Right forelimb (tissue), 1 donor: ENCODE results near the gene MOV10.

ENCODE experiments used
- DNase-seq: peaks from one replicate; pipeline ENCODE4 v3.0.0-alpha.2; 2018

MOV10 gene

GRCh38 chr1:112700290-112701226 lies 26.1 kb downstream of the MOV10 start:
- peak; percentile 96 for DNase-seq

DNA sequence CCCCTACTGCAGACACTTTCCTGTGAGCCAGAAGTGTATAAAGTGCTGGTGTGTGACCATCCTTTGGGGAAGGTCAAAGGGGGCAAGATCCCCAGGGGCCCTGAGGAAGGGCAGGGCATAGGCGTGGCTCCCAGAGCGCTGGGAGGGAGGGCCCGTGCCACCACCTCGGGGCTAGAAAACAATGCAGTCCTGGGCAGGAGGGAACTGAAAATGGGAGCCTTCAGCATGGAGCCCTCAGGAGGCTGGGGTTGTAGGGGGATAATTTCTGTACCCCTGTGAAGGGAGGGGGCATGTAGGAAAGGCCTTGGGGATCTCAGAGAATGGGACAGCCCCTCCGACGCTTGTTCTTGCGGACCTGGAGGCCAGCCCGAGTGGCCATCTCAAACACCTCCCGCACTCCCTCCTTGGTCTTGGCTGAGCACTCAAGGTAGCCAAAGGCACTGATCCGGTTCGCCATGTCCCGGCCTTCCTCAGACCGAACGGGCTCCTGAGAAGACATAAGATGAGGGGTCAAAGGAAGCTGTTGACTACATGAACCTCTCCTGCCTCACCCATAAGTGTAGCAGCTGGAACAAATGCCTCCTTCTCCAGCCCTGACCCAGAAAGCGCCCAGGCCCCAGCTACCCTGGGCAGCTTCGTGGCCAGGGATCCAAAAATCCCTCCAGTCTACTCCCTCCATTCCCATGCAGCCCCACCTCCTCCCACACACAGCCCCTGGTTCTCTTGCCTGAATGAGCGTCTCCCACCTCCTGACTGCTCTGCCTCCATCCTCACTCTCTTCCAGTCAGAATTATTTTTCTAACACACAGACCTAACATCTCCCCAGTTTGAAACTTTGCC lies 27.0 kb downstream of the MOV10 start:
- no peak for DNase-seq

- DNase-seq: no peak
These were observed 27.6 kb downstream of the MOV10 start for GRCh38 chr1:112702067-112702395.

- DNase-seq: no peak
These were observed 28.2 kb downstream of the MOV10 start for GRCh38 chr1:112702420-112703261.

DNA sequence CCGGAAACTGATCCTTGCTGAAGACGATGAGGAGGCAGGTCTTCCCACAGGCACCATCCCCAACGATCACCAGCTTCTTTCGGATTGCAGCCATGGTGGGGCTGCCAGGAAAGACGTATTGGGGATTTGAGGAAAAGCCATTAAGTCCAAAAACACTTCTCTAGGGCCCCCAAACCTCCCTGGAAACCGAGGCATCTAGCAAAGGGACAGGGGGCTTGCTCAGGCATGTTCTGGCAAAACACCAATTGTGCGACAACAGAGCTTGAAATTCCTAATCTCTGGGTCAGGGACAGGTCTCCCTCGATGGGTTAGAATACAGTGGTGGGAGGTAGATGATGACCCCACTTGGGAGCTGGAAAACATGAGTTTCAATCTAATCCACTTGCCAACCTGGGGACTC lies 29.2 kb downstream of the MOV10 start:
- DNase-seq: no peak

DNA sequence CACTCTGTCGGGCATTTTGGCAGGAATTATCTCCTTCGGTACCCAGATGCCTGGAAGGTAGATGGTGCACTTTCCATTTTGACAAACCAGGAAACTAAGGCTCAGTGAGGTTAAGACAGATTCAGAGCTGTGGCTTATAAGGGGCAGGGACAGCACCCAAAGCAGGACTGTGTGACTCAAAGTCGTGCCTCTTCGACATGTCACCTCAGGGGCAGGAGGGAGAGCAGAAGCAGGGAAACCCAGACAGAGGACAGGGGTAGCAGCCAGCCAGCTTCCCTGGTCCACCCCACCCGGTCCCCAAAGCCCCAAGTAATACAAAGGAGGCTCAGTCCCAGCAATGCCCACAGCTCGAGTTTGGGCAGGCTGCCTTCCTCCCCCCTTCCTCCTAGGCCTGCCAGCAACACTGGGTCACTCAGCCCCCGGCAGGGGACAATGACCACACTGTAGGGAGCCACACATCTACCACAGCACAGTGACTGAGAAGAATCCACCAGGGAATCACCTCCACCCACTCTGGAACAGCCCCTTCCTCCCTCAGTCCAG lies 30.0 kb downstream of the MOV10 start:
- DNase-seq: no peak

GRCh38 chr1:112704934-112705627 lies 30.6 kb downstream of the MOV10 start:
- peak; percentile 88 for DNase-seq

GRCh38 chr1:112706505-112707220 lies 32.2 kb downstream of the MOV10 start, which contains the start of gene RHOC:
Gene RHOC, minus strand, starts transcription at chr1:112707127. Its CDS starts 3,328 bp downstream, at chr1:112703799.
- DNase-seq: peak; percentile 64

GRCh38 chr1:112707221-112708001 lies 33.0 kb downstream of the MOV10 start:
- peak; percentile 91 for DNase-seq

GRCh38 chr1:112708002-112708448 lies 33.6 kb downstream of the MOV10 start:
- DNase-seq: no peak

GRCh38 chr1:112708489-112708888 lies 34.0 kb downstream of the MOV10 start:
- DNase-seq: no peak

DNA sequence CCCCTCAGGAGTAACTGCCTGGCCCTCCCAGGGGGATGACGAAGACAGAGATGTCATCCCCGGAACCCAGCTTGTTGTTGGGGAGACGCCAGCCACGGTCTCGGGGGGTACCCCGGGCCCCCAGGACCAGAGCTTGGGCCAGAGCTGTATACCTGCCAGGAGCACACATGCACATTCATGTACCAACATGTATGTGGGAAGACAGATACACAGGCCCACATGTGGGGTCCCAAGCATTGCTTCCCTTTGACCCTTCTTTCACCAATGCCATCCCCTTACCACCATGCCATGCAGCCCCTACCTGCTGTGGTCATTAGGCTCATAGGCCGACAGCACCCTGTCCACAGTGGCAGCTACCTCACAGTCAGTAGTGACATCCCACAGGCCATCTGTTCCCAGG lies 35.7 kb downstream of the MOV10 start:
- DNase-seq: no peak

- no peak for DNase-seq
These were observed 36.1 kb downstream of the MOV10 start for GRCh38 chr1:112710586-112710985.

GRCh38 chr1:112711041-112711440 lies 36.6 kb downstream of the MOV10 start:
- DNase-seq: no peak

GRCh38 chr1:112711670-112712069 lies 37.2 kb downstream of the MOV10 start:
- DNase-seq: no peak

DNA sequence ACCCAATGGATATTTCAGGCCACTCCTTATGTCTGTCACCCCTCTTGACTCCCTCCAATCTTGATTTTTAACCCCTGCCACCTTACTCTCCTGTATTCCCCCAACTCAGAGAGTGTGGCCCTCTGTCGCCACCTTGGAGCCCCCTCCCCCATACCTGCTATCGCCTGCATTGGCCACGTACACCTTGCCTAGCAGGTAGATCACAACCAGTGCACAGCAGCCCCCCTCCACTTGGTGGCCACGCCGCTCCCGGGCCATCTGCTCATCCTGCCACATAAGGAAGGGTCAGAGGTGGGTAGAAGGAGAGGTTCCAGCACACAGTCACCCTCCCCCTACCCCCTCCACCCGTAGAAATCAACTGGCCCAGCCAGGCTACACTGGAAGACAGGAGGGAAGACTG lies 37.7 kb downstream of the MOV10 start:
- no peak for DNase-seq

- no peak for DNase-seq
These were observed 38.3 kb downstream of the MOV10 start for GRCh38 chr1:112712701-112713128.

GRCh38 chr1:112713466-112714312 lies 39.2 kb downstream of the MOV10 start:
- DNase-seq: no peak
